ENCODE data around the gene BCL7A.
"Not testable (repeated sequence)": the region's sequence is repeated elsewhere in the genome, so short reads cannot be mapped to it uniquely, and the experiment has no call there.

The BCL7A gene

GRCh38 chr12:122021822-122022392 is at the start of gene BCL7A:
BCL7A (plus strand) TSS chr12:122021884; CDS start chr12:122022092, 208 bp downstream.
- DNase-seq (ENCODE audit: low read depth): peak; percentile 33

GRCh38 chr12:121974026-121974985 is 47.4 kb upstream of the BCL7A start:
- no peak for DNase-seq (ENCODE audit: low read depth)

- DNase-seq (ENCODE audit: low read depth): no peak
These were observed 46.7 kb upstream of the BCL7A start for GRCh38 chr12:121975021-121975420.

GRCh38 chr12:121976950-121977349 is 44.7 kb upstream of the BCL7A start:
- DNase-seq (ENCODE audit: low read depth): no peak

- DNase-seq (ENCODE audit: low read depth): no peak
These were observed 41.3 kb upstream of the BCL7A start for GRCh38 chr12:121980191-121980891.

GRCh38 chr12:121980892-121981272 is 40.8 kb upstream of the BCL7A start:
- DNase-seq (ENCODE audit: low read depth): no peak

GRCh38 chr12:121981456-121981855 is 40.2 kb upstream of the BCL7A start:
- DNase-seq (ENCODE audit: low read depth): no peak

- no peak for DNase-seq (ENCODE audit: low read depth)
These were observed 38.7 kb upstream of the BCL7A start for GRCh38 chr12:121982950-121983349.

- DNase-seq (ENCODE audit: low read depth): no peak
These were observed 38.0 kb upstream of the BCL7A start for GRCh38 chr12:121983536-121984210.

GRCh38 chr12:121986489-121987245 is 35.0 kb upstream of the BCL7A start:
- DNase-seq (ENCODE audit: low read depth): no peak

- not testable (repeated sequence) for DNase-seq (ENCODE audit: low read depth)
These were observed 33.2 kb upstream of the BCL7A start for GRCh38 chr12:121988519-121988918.

- DNase-seq (ENCODE audit: low read depth): no peak
These were observed 32.2 kb upstream of the BCL7A start for GRCh38 chr12:121989276-121990113.

- no peak for DNase-seq (ENCODE audit: low read depth)
These were observed 31.5 kb upstream of the BCL7A start for GRCh38 chr12:121990114-121990647.

GRCh38 chr12:121990692-121991603 is 30.7 kb upstream of the BCL7A start:
- no peak for DNase-seq (ENCODE audit: low read depth)

- DNase-seq (ENCODE audit: low read depth): peak; percentile 21
These were observed 29.4 kb upstream of the BCL7A start for GRCh38 chr12:121992059-121992879.

- DNase-seq (ENCODE audit: low read depth): no peak
These were observed 25.4 kb upstream of the BCL7A start for GRCh38 chr12:121996050-121996944.

- DNase-seq (ENCODE audit: low read depth): no peak
These were observed 24.6 kb upstream of the BCL7A start for GRCh38 chr12:121996945-121997612.
